GM12878 (cell line): ENCODE measurements around the gene AFAP1.

Experiments
- HDAC2 ChIP-seq: fragments of 200-600 bp; sonication (generic); IDR thresholded peaks from 2 replicates; pipeline ENCODE4 v1.6.1; 2017
- TF ChIP-seq, protein P1 (sequence below): IDR thresholded peaks from 2 replicates; pipeline ENCODE4 v1.6.1; 2011; ENCODE audit warnings: mild to moderate bottlenecking, low read depth, low read length, moderate library complexity; ENCODE audit not compliant: insufficient replicate concordance
- TF ChIP-seq, protein P2 (sequence below): IDR thresholded peaks from 2 replicates; pipeline ENCODE4 v1.6.1; 2012; ENCODE audit warnings: low read length, inconsistent platforms

GRCh38 chr4:7974425-7974824 is 34.8 kb upstream of the AFAP1 start:
- TF ChIP-seq HDAC2 = no peak
- TF ChIP-seq, protein P1, sequence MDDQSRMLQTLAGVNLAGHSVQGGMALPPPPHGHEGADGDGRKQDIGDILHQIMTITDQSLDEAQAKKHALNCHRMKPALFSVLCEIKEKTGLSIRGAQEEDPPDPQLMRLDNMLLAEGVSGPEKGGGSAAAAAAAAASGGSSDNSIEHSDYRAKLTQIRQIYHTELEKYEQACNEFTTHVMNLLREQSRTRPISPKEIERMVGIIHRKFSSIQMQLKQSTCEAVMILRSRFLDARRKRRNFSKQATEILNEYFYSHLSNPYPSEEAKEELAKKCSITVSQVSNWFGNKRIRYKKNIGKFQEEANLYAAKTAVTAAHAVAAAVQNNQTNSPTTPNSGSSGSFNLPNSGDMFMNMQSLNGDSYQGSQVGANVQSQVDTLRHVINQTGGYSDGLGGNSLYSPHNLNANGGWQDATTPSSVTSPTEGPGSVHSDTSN = no peak
- TF ChIP-seq, protein P2, sequence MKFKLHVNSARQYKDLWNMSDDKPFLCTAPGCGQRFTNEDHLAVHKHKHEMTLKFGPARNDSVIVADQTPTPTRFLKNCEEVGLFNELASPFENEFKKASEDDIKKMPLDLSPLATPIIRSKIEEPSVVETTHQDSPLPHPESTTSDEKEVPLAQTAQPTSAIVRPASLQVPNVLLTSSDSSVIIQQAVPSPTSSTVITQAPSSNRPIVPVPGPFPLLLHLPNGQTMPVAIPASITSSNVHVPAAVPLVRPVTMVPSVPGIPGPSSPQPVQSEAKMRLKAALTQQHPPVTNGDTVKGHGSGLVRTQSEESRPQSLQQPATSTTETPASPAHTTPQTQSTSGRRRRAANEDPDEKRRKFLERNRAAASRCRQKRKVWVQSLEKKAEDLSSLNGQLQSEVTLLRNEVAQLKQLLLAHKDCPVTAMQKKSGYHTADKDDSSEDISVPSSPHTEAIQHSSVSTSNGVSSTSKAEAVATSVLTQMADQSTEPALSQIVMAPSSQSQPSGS = no peak
